ENCODE measurements around the gene TMEM114.

Gene TMEM114

DNA sequence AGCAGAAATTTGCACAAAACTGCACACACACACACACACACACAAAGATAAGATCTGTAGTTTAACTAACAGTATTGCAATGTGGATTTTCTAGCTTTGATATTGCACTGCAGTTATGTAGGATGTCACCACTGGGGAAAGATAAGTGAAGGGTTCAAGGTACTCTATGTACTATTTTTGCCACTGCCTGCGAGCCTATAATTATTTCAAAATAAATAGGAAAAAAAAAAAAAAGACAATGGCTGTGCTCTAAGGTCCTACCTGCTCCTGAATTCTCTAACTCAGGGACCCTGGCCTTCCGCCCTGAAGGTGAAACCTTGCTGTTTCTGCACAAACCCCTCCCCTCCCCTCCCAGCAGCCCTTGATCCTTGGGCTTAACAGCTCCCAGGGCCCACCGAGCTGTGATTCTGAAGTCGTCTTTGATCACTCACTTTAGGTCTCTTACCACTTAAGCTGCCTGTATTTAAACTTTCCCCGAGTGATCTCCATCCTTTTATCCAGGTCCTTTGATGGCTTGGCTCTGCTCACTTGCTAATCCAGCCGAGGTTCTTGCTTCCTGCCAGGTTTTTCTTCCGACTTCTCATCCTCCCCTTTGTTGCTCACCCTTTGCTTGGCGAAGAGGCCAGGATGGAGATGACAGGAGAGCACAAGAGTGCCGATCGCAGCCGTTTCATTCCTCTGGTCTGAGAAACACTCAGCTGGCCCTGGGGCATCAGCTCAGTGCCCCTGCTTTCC is 37.7 kb downstream of the TMEM114 start:
- no peak for TF ChIP-seq CTCF (IDR thresholded peaks at IDR 0.05; ENCODE audit: control insufficient read depth, insufficient read depth, low read depth, low read length, missing control alignments)
- no peak overlapping the region for H3K4me3 ChIP-seq (ENCODE audit: control insufficient read depth, low read depth, low read length)
- no peak for DNase-seq (ENCODE audit: low read depth)

- H3K4me3 ChIP-seq (ENCODE audit: control insufficient read depth, low read depth, low read length) = no peak overlapping the region
- no peak for DNase-seq (ENCODE audit: low read depth)
- no peak for TF ChIP-seq CTCF (IDR thresholded peaks at IDR 0.05; ENCODE audit: control insufficient read depth, insufficient read depth, low read depth, low read length, missing control alignments)
These were observed 38.7 kb downstream of the TMEM114 start for GRCh38 chr16:8551388-8552332.

- no peak overlapping the region for H3K4me3 ChIP-seq (ENCODE audit: control insufficient read depth, low read depth, low read length)
- TF ChIP-seq CTCF (IDR thresholded peaks at IDR 0.05; ENCODE audit: control insufficient read depth, insufficient read depth, low read depth, low read length, missing control alignments) = no peak
- DNase-seq (ENCODE audit: low read depth) = no peak
These were observed 39.5 kb downstream of the TMEM114 start for GRCh38 chr16:8550728-8551387.

DNA sequence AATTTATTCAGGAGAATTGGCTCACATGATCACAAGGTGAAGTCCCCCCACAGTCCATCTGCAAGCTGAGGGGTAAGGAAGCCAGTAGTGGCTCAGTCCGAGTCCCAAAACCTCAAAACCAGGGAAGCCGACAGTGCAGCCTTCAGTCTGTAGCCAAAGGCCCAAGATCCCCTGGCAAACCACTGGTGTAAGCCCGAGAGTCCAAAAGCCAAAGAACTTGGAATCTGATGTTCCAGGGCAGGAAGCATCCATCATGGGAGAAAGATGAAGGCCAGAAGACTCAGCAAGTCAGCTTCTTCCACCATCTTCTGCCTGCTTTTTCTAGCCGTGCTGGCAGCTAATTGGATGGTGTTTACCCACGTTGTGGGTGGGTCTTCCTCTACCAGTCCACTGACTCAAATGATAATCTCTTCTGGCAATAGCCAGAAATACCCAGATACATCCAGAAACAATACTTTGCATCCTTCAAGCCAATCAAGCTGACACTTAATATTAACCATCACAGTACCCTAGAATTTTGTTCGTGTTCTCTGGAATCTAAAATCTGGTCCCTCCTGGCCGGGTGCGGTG is 40.4 kb downstream of the TMEM114 start:
- no peak for TF ChIP-seq CTCF (IDR thresholded peaks at IDR 0.05; ENCODE audit: control insufficient read depth, insufficient read depth, low read depth, low read length, missing control alignments)
- no peak for DNase-seq (ENCODE audit: low read depth)
- H3K4me3 ChIP-seq (ENCODE audit: control insufficient read depth, low read depth, low read length) = no peak overlapping the region

GRCh38 chr16:8548166-8548565 is 42.1 kb downstream of the TMEM114 start:
- no peak for TF ChIP-seq CTCF (IDR thresholded peaks at IDR 0.05; ENCODE audit: control insufficient read depth, insufficient read depth, low read depth, low read length, missing control alignments)
- no peak for DNase-seq (ENCODE audit: low read depth)
- no peak overlapping the region for H3K4me3 ChIP-seq (ENCODE audit: control insufficient read depth, low read depth, low read length)

DNA sequence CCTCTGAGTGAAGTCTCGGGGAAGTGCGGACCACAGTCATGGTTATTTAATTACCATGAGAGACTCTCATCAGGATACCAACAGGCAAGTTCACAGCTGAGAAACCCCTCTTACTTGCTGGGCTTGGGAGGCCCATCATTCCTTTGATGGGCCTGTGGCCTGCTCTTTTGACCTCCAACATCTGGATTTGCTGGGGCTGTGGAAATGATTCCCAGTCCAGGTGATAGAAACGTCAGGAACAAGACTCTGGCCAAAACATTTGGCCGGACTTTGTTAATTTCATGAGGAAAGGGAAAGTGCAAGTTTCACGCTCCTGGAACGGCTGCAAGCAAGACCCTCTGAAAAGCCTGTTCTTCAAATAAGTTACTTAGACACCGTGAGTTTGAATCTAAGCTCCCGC is 42.5 kb downstream of the TMEM114 start:
- no peak for TF ChIP-seq CTCF (IDR thresholded peaks at IDR 0.05; ENCODE audit: control insufficient read depth, insufficient read depth, low read depth, low read length, missing control alignments)
- H3K4me3 ChIP-seq (ENCODE audit: control insufficient read depth, low read depth, low read length) = no peak overlapping the region
- no peak for DNase-seq (ENCODE audit: low read depth)
